Left hindlimb (tissue), 1 donor: ENCODE results near the gene FAM162A.

Source experiments
- DNase-seq: peaks from one replicate; pipeline ENCODE4 v3.0.0-alpha.2; 2018

FAM162A gene

DNA sequence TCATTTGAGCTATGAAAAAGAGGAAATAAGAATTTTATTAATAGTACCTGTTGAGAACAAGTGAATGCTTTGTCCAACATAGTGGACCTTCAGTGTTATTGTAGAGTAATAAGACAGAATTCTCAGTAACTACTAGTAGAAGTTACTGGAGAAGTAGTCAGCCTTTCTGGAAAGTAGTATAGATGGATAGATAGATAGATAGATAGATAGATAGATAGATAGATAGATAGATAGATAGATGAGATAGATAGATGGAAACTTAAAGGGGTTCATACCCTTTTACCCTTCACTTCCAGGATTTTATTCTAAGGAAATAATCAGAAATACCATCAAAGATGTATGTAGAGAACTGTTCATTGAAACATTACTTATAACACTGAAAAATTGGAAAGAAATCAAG, 5.2 kb downstream of the FAM162A start:
- no peak for DNase-seq

DNA sequence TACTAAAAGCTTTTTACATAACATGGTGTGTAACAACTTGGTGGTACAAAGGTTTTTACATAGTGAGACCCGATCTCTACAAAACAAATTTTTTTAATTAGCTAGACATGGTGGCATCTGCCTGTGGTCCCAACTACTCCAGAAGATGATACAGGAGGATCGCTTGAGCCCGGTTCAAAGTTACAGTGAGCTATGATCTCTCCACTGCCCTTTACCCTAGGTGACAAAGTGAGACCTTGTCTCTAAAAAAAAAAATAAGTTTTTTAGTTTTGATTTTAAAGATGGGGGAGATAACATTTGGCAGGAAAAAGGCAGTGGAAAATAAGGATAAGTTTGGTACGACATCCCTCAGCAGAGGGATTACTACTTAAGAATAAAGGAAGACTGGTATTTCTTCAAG, 5.9 kb downstream of the FAM162A start:
- DNase-seq = no peak

DNA sequence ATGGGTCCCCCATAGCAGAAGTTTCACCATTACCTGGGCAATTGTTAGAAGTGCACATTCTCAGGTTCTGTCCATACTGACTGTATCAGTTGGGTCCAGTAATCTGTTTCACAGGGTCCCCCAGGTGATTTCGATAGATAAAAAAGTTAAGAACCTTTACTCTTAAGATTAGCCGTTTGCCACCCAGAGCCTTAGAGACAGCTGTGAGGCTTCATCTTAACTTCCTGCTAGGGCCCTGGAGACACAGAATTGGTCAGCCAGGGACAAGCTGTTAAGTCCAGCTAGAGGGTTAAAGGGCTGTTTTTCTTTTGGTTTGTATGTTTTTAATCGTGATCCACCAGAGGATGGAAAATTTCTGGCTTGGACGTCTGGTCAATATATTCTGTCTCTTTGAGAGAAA, 6.7 kb downstream of the FAM162A start:
- no peak for DNase-seq

GRCh38 chr3:122391681-122392446, 7.9 kb downstream of the FAM162A start:
- no peak for DNase-seq

DNA sequence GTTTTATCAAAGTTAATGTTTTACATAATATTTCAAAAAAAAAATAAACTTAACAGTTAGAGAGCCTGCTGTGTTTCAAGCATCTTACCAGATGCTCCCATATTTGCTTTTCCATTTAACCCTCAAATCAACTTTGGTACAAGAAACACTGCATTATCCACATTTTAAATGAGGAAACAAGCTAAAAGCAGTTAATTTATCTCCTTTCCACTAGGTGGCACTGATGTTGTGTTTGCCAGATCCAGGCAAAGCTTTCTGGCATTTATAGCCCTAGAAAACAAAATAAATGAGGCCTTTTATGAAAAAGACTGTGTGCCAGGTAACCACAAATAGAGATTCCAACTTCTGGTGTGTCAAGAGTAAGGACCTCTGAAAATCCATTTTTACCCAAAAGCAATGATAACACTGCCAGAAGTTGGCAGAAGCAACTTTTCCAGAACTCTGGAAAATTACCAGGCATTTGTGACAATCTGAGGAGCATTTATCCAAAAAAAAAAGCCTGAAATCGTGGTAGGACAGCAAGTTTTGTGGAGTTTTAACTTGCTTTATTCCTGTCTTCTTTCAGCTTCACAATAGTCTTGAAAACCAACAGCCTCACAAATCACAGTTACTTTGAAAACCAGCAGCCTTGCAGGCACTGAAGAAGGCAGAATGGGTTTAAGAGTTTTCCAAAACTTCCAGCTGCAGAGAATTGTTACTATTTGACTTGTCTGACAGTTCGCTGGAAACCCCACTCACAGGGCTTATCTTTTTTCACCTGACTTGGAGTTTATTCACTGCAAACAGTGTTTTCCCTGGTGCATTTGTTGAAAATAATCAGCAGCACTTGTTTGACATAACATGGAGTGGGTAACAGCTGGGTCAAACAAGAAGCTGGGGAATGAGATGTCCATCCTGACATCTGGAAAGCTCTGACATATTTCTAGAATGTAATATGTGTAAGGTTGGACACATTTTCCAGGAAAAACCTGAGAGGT, 9.2 kb downstream of the FAM162A start:
- DNase-seq = no peak

DNA sequence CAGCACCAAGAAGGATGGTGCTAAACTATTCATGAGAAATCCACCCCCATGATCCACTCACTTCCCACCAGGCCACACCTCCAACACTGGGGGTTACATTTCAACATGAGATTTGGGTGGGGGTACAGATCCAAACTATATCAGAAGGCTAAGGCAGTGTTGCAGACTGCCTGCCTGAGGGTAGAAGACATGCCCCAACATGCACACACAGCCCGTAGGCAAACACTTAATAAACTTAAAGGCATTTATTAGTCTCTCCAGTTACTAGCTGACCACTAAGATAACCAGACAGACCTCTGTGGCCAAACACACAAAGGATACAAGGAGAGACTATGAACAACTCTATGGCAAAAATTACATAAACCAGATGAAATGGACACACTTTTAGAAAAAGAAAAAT, 10.2 kb downstream of the FAM162A start:
- DNase-seq = no peak

DNA sequence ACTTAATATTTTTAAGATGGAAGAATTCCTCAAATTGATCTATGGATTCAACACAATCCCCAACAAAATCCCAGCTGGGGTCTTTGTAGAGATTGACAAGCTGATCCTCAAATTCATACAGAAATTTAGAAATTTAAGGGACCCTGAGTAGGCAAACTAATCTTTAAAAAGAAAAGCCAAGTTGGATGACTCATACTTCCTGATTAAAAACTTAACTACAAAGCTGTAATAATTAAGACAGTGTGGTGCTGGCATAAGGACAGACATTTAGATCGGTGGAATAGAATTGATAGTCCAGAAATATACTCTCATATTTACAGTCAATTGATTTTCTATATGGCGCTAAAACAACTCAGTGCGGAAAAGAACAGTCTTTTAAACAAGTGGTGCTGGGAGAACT, 11.6 kb downstream of the FAM162A start:
- DNase-seq = no peak

DNA sequence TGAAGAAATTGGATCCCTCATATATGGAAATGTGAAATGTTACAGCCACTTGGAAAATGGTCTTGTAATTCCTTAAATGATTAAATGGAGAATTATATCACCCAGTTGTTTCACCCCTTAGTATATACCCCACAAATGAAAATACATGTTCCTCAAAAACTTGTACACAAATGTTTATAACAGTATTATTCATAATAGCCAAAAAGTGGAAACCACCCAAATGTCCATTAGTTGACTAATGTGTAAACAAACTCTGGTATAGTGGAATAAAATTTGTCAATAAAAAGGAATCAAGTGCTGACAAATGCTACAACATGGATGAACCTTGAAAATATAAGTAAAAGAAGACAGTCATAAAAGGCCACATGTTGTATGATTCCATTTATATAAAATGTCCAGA, 12.5 kb downstream of the FAM162A start:
- DNase-seq = no peak

- no peak for DNase-seq
These were observed 13.2 kb downstream of the FAM162A start for GRCh38 chr3:122397201-122397600.

DNA sequence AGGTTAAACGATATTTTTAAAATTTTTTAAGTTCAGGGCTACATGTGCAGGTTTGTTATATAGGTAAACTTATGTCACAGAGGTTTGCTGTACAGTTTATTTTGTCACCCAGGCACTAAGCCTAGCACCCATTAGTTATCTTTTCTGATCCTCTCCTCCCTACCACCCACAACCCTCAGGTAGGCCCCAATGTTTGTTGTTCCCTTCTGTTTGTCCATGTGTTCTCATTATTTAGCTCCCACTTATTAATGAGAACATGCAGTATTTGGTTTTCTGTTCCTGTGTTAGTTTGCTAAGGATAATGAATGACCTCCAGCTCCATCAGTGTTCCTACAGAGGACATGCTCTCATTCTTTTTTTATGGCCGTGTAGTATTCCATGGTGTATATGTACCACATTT, 14.9 kb downstream of the FAM162A start:
- DNase-seq = no peak

GRCh38 chr3:122403489-122403888, 19.5 kb downstream of the FAM162A start:
- no peak for DNase-seq

DNA sequence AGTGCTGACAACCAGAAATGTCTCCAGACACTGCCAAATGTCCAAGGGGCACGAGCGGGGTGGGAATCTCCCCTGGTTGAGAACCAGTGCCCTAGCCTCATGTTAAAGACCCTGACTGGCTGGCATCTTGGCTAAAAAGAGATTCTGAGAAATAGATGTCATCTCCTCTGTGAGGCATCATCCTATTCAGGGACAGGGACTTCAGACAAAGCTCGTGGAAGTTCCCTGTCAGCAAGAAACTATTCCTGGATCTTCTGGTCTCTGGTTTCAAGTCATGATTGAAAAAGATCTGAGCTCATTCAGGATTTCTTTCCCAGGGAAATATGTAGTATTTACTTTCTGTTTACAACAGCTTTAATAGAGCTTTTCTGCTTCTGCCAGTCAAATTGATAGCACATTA, 21.0 kb downstream of the FAM162A start:
- no peak for DNase-seq

DNA sequence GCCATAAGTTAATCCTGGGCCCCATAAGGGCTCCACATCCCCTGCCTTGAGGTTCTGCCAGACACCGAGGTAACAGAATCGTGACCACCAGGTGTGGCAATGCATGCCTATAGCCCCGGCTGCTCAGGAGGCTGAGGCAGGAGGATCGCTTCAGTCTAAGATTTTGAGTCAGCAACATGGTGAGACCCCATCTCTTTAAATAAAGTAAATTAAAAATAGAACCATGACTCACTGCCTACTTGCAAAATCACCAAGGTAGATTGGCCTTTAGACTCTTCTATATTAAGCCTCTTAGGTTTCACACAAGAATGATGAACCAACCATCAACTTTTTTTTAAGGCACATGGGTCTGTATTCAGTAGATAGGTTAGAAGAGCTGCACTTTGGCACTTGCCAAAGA, 22.2 kb downstream of the FAM162A start:
- DNase-seq = no peak

GRCh38 chr3:122407946-122408345, 24.0 kb downstream of the FAM162A start:
- no peak for DNase-seq

DNA sequence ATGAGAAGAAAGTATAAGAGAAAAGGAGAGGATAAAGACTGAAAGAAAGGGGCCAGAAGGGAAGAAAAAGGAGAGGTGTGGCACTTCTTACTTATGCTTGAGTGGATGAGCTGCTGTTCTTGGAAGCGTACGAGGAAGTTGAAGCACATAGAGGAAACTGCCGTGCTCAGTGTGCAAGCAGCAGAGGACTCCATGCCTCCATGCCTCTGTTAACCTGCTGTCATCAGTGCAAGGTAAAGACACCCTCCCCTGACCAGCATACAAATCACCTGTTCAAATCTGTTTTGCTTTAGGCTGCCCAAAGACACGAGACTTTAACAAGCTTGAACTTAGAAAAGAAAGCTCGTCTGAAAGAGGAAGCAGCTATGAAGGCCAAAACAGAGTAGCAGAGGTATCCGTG, 25.5 kb downstream of the FAM162A start:
- no peak for DNase-seq

DNA sequence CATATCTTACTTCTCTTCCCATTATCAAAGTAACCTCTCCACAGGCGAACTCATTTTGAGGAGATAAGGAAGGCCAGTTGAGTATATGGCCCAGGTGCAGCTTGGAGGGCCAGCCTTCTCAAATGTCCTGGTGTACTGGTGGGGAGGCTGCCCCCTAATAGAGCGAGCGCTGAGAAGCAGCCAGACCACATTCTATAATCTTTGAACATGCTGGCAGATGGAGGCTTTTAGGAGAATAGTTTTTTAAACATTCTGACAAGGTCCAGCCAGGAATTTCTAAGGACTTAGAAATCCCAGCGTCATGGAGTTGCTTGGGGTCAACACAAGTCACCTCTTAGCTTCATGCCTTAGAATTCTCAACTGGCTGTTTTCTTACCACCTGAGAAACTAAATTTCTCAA, 26.1 kb downstream of the FAM162A start:
- DNase-seq = no peak

GRCh38 chr3:122410639-122411038, 26.7 kb downstream of the FAM162A start:
- no peak for DNase-seq

DNA sequence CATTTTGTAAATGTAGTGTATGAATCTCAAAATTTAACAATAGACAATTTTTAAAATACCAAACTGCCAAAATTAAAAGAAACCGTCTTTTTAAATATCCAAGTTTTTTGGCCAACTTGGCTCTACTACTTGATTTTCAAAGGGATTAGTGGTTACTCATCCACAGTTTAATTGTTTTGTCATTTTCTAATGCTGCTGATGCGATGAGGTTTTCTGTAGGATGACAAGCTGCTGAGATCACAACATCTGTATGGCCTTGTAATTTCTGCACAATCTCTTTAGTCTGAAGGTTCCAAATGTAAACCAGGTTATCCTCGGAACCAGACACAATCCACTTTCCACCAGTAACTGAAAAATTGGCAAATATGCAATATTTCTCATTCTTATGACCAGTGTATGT, 30.4 kb downstream of the FAM162A start:
- no peak for DNase-seq

DNA sequence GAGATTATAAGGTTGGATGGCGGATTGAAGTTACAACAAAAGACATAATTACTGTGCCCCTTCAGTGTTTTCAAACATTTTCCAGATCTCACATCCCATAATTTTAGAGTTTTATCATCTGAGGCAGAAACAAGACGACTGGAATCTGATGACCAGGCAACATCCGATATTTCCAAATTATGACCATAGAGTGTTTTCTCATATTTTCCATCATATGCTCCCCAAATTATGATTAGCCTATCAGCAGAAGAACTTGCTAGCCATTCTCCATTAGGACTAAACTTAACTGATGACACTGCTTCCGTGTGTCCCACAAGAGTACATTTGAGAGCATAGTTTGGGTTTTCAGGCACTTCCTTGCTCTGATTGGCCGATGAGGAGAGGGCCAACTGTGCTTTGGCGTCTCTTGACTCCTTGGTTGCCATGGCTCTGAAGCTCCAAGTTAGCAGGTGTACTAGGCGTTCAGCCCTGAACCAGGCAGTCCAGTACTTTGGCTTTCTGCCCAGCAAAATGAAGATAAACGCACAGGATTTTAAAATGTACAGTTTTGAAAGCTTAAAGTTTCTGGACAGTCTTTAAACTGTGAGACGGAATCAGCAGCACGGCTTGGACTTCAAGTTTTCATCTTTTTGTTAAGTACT, 31.2 kb downstream of the FAM162A start:
- DNase-seq = peak; percentile 32

GRCh38 chr3:122415762-122416654, 32.0 kb downstream of the FAM162A start, which contains the start of gene WDR5B:
WDR5B (minus strand) TSS chr3:122416062; CDS start chr3:122415528, 534 bp downstream.
- DNase-seq = peak; percentile 98

DNA sequence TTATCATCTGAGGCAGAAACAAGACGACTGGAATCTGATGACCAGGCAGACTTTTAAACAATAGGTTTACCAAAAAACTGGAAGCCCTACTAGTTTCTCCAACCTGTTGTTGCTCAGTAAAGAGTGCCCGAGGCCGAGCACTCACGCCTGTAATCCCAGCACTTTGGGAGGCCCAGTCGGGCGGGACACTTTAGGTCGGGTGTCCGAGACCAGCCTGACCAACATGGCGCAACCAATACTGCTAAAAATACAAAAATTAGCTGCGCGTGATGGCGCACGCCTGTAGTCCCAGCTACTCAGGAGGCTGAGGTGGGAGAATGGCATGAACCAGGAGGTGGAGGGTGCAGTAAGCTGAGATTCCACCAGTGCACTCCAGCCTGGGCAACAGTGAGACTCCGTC, 33.0 kb downstream of the FAM162A start:
- DNase-seq = no peak

DNA sequence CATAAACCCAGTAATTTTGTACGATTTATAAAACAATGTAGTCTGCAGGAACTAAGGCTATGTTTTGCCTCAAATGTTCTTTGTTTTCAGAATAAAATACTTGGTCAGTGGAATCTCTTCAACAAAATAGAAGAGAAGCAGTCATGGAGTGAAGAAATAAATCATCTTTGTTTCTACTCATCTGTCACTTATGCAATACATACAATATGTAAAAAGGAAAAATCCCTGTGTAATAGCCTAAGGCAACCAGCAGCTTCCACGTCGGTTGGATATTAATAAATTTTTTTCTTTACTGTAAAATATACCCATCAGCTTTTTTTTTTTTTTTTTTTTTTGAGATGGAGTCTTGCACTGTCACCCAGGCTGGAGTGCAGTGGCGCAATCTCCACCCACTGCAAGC, 37.1 kb downstream of the FAM162A start:
- no peak for DNase-seq
